ENCODE results near the gene PCGF2.
A peak's percentile ranks its signal among the peaks of the same experiment; 100 is the strongest.

The PCGF2 gene

GRCh38 chr17:38703742-38704605 is 44.2 kb downstream of the PCGF2 start:
- peak overlapping the region; percentile 84 to 94 for H3K9ac ChIP-seq (ENCODE audit: low read depth in 1 of 2, low read length in 2 of 2)
- H3K27me3 ChIP-seq (ENCODE audit: control insufficient read depth in 1 of 2, insufficient read depth in 2 of 2, low read length in 2 of 2), result no peaks in the 10 kb centered on the region
- peaks cover 24 to 41% of the 10 kb centered on the region in 2 donors for H3K4me1 ChIP-seq (ENCODE audit: control insufficient read depth in 1 of 2, insufficient read depth in 2 of 2, low read length in 2 of 2)
- H3K4me3 ChIP-seq (ENCODE audit: low read depth in 1 of 2, low read length in 2 of 2), result peak overlapping the region; percentile 78 to 92
- no peaks in the 10 kb centered on the region for H3K9me3 ChIP-seq (ENCODE audit: control insufficient read depth in 1 of 2, low read length in 2 of 2)
- H3K27ac ChIP-seq (ENCODE audit: low read depth, low read length), result peak overlapping the region; percentile 95
- H3K36me3 ChIP-seq (ENCODE audit: control insufficient read depth in 1 of 2, insufficient read depth in 2 of 2, low read length in 2 of 2), result peaks cover 5 to 20% of the 10 kb centered on the region in 2 donors

GRCh38 chr17:38702916-38703741 is 45.0 kb downstream of the PCGF2 start:
- Histone ChIP-seq H3K9me3 (ENCODE audit: control insufficient read depth in 1 of 2, low read length in 2 of 2) (no peaks in the 10 kb centered on the region), H3K36me3 (ENCODE audit: control insufficient read depth in 1 of 2, insufficient read depth in 2 of 2, low read length in 2 of 2) (peaks cover 5 to 13% of the 10 kb centered on the region in 2 donors), H3K4me3 (ENCODE audit: low read depth in 1 of 2, low read length in 2 of 2) (peak overlapping the region; percentile 78 to 92), H3K27ac (ENCODE audit: low read depth, low read length) (peak overlapping the region; percentile 95), H3K27me3 (ENCODE audit: control insufficient read depth in 1 of 2, insufficient read depth in 2 of 2, low read length in 2 of 2) (no peaks in the 10 kb centered on the region), H3K9ac (ENCODE audit: low read depth in 1 of 2, low read length in 2 of 2) (peak overlapping the region; percentile 84 to 94), H3K4me1 (ENCODE audit: control insufficient read depth in 1 of 2, insufficient read depth in 2 of 2, low read length in 2 of 2) (peaks cover 24 to 41% of the 10 kb centered on the region in 2 donors)

- Histone ChIP-seq H3K27ac (ENCODE audit: low read depth, low read length) (peak overlapping the region; percentile 95), H3K4me1 (ENCODE audit: control insufficient read depth in 1 of 2, insufficient read depth in 2 of 2, low read length in 2 of 2) (peaks cover 21 to 33% of the 10 kb centered on the region in 2 donors), H3K36me3 (ENCODE audit: control insufficient read depth in 1 of 2, insufficient read depth in 2 of 2, low read length in 2 of 2) (peaks cover 0 to 5% of the 10 kb centered on the region in 2 donors), H3K9me3 (ENCODE audit: control insufficient read depth in 1 of 2, low read length in 2 of 2) (no peaks in the 10 kb centered on the region), H3K9ac (ENCODE audit: low read depth in 1 of 2, low read length in 2 of 2) (peak overlapping the region; percentile 84 to 94), H3K27me3 (ENCODE audit: control insufficient read depth in 1 of 2, insufficient read depth in 2 of 2, low read length in 2 of 2) (no peaks in the 10 kb centered on the region), H3K4me3 (ENCODE audit: low read depth in 1 of 2, low read length in 2 of 2) (peak overlapping the region; percentile 78 to 92)
These were observed 45.8 kb downstream of the PCGF2 start for GRCh38 chr17:38702166-38702915.

GRCh38 chr17:38701504-38702165 is 46.5 kb downstream of the PCGF2 start:
- H3K36me3 ChIP-seq (ENCODE audit: control insufficient read depth in 1 of 2, insufficient read depth in 2 of 2, low read length in 2 of 2), result no peaks in the 10 kb centered on the region
- H3K4me1 ChIP-seq (ENCODE audit: control insufficient read depth in 1 of 2, insufficient read depth in 2 of 2, low read length in 2 of 2), result peaks cover 14 to 26% of the 10 kb centered on the region in 2 donors
- peak overlapping the region; percentile 74 for H3K27ac ChIP-seq (ENCODE audit: low read depth, low read length)
- peak overlapping the region; percentile 70 to 82 for H3K4me3 ChIP-seq (ENCODE audit: low read depth in 1 of 2, low read length in 2 of 2)
- no peaks in the 10 kb centered on the region for H3K27me3 ChIP-seq (ENCODE audit: control insufficient read depth in 1 of 2, insufficient read depth in 2 of 2, low read length in 2 of 2)
- H3K9me3 ChIP-seq (ENCODE audit: control insufficient read depth in 1 of 2, low read length in 2 of 2), result no peaks in the 10 kb centered on the region
- peak overlapping the region; percentile 61 to 87 for H3K9ac ChIP-seq (ENCODE audit: low read depth in 1 of 2, low read length in 2 of 2)

- peaks cover 16 to 29% of the 10 kb centered on the region in 2 donors for H3K4me1 ChIP-seq (ENCODE audit: control insufficient read depth in 1 of 2, insufficient read depth in 2 of 2, low read length in 2 of 2)
- no peak overlapping the region for H3K9ac ChIP-seq (ENCODE audit: low read depth in 1 of 2, low read length in 2 of 2)
- H3K27me3 ChIP-seq (ENCODE audit: control insufficient read depth in 1 of 2, insufficient read depth in 2 of 2, low read length in 2 of 2), result no peaks in the 10 kb centered on the region
- no peak overlapping the region for H3K4me3 ChIP-seq (ENCODE audit: low read depth in 1 of 2, low read length in 2 of 2)
- H3K36me3 ChIP-seq (ENCODE audit: control insufficient read depth in 1 of 2, insufficient read depth in 2 of 2, low read length in 2 of 2), result no peaks in the 10 kb centered on the region
- no peak overlapping the region for H3K27ac ChIP-seq (ENCODE audit: low read depth, low read length)
- H3K9me3 ChIP-seq (ENCODE audit: control insufficient read depth in 1 of 2, low read length in 2 of 2), result no peaks in the 10 kb centered on the region
These were observed 49.4 kb downstream of the PCGF2 start for GRCh38 chr17:38698760-38699159.

GRCh38 chr17:38697061-38697820 is 50.9 kb downstream of the PCGF2 start:
- H3K27me3 ChIP-seq (ENCODE audit: control insufficient read depth in 1 of 2, insufficient read depth in 2 of 2, low read length in 2 of 2), result no peaks in the 10 kb centered on the region
- H3K9ac ChIP-seq (ENCODE audit: low read depth in 1 of 2, low read length in 2 of 2), result no peak overlapping the region
- H3K9me3 ChIP-seq (ENCODE audit: control insufficient read depth in 1 of 2, low read length in 2 of 2), result no peaks in the 10 kb centered on the region
- H3K4me1 ChIP-seq (ENCODE audit: control insufficient read depth in 1 of 2, insufficient read depth in 2 of 2, low read length in 2 of 2), result peaks cover 16 to 22% of the 10 kb centered on the region in 2 donors
- H3K4me3 ChIP-seq (ENCODE audit: low read depth in 1 of 2, low read length in 2 of 2), result no peak overlapping the region
- H3K27ac ChIP-seq (ENCODE audit: low read depth, low read length), result no peak overlapping the region
- no peaks in the 10 kb centered on the region for H3K36me3 ChIP-seq (ENCODE audit: control insufficient read depth in 1 of 2, insufficient read depth in 2 of 2, low read length in 2 of 2)

- Histone ChIP-seq H3K27ac (ENCODE audit: low read depth, low read length) (no peak overlapping the region), H3K36me3 (ENCODE audit: control insufficient read depth in 1 of 2, insufficient read depth in 2 of 2, low read length in 2 of 2) (no peaks in the 10 kb centered on the region), H3K27me3 (ENCODE audit: control insufficient read depth in 1 of 2, insufficient read depth in 2 of 2, low read length in 2 of 2) (no peaks in the 10 kb centered on the region), H3K9ac (ENCODE audit: low read depth in 1 of 2, low read length in 2 of 2) (peak overlapping the region in 1 of 2 donors; percentile 15), H3K4me1 (ENCODE audit: control insufficient read depth in 1 of 2, insufficient read depth in 2 of 2, low read length in 2 of 2) (peaks cover 6 to 13% of the 10 kb centered on the region in 2 donors), H3K4me3 (ENCODE audit: low read depth in 1 of 2, low read length in 2 of 2) (peak overlapping the region in 1 of 2 donors; percentile 9), H3K9me3 (ENCODE audit: control insufficient read depth in 1 of 2, low read length in 2 of 2) (no peaks in the 10 kb centered on the region)
These were observed 54.3 kb downstream of the PCGF2 start for GRCh38 chr17:38693700-38694329.

- Histone ChIP-seq H3K9me3 (ENCODE audit: control insufficient read depth in 1 of 2, low read length in 2 of 2) (no peaks in the 10 kb centered on the region), H3K27me3 (ENCODE audit: control insufficient read depth in 1 of 2, insufficient read depth in 2 of 2, low read length in 2 of 2) (no peaks in the 10 kb centered on the region), H3K4me3 (ENCODE audit: low read depth in 1 of 2, low read length in 2 of 2) (no peak overlapping the region), H3K27ac (ENCODE audit: low read depth, low read length) (no peak overlapping the region), H3K36me3 (ENCODE audit: control insufficient read depth in 1 of 2, insufficient read depth in 2 of 2, low read length in 2 of 2) (no peaks in the 10 kb centered on the region), H3K9ac (ENCODE audit: low read depth in 1 of 2, low read length in 2 of 2) (no peak overlapping the region), H3K4me1 (ENCODE audit: control insufficient read depth in 1 of 2, insufficient read depth in 2 of 2, low read length in 2 of 2) (peaks cover 6 to 13% of the 10 kb centered on the region in 2 donors)
These were observed 57.0 kb downstream of the PCGF2 start for GRCh38 chr17:38691154-38691553.

All from duodenal mucosa (tissue), 2 donors.